ENCODE data around the gene NOXA1. TPM values are rescaled to one million over a fixed set of nuclear protein-coding genes. Genes with fewer than 3 reads are reported as not detected.

NOXA1 gene
- polyA plus RNA-seq, 1 donor (not counting 4 experiments of a cell fraction or from before 2014, with no cell fraction given): 0.09 TPM

GRCh38 chr9:137437691-137438590, 14.7 kb downstream of the NOXA1 start:
- H3K4me3 ChIP-seq (ENCODE audit: control insufficient read depth in 2 of 3, extremely low read depth in 1 of 3, insufficient read depth in 2 of 3, low read depth in 1 of 3, low read length in 3 of 3): no peak overlapping the region
- no peaks in the 10 kb centered on the region for H3K9me1 ChIP-seq (ENCODE audit: control insufficient read depth, extremely low read depth, insufficient read depth, low read length)
- H3K79me2 ChIP-seq (ENCODE audit: control insufficient read depth, insufficient read depth, low read length): no peaks in the 10 kb centered on the region
- H2AFZ ChIP-seq (ENCODE audit: control insufficient read depth, low read length): no peak overlapping the region
- DNase-seq (ENCODE audit: low read depth, low spot score) (no peak), FAIRE-seq (no peak)
- H3K4me2 ChIP-seq (ENCODE audit: control insufficient read depth, extremely low read depth, insufficient read depth, low read depth, low read length): no peak overlapping the region
- no peaks in the 10 kb centered on the region for H3K4me1 ChIP-seq (ENCODE audit: control insufficient read depth, extremely low read depth, insufficient read depth, low read length)
- no peak for TF ChIP-seq EZH2 (IDR thresholded peaks at IDR 0.05; ENCODE audit: low read length)
- TF ChIP-seq, protein P1, sequence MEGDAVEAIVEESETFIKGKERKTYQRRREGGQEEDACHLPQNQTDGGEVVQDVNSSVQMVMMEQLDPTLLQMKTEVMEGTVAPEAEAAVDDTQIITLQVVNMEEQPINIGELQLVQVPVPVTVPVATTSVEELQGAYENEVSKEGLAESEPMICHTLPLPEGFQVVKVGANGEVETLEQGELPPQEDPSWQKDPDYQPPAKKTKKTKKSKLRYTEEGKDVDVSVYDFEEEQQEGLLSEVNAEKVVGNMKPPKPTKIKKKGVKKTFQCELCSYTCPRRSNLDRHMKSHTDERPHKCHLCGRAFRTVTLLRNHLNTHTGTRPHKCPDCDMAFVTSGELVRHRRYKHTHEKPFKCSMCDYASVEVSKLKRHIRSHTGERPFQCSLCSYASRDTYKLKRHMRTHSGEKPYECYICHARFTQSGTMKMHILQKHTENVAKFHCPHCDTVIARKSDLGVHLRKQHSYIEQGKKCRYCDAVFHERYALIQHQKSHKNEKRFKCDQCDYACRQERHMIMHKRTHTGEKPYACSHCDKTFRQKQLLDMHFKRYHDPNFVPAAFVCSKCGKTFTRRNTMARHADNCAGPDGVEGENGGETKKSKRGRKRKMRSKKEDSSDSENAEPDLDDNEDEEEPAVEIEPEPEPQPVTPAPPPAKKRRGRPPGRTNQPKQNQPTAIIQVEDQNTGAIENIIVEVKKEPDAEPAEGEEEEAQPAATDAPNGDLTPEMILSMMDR (optimal IDR thresholded peaks at IDR 0.05 in 1 of 3, IDR thresholded peaks at IDR 0.05 in 1 of 3, conservative IDR thresholded peaks at IDR 0.05 in 1 of 3; ENCODE audit: extremely low read depth in 1 of 3, insufficient read depth in 2 of 3, low read length in 3 of 3): no peak
- no peaks in the 10 kb centered on the region for H4K20me1 ChIP-seq (ENCODE audit: control insufficient read depth, extremely low read depth, insufficient read depth, low read length)
- H3K27me3 ChIP-seq (ENCODE audit: control insufficient read depth, extremely low read depth, insufficient read depth, low read length): peaks cover 20% of the 10 kb centered on the region
- H3K27ac ChIP-seq (ENCODE audit: control insufficient read depth, insufficient read depth, low read length): no peak overlapping the region
- dilution Hi-C loops (cut with MboI; ENCODE audit: extremely low pct_ligation_motif_present, low sequenced_read_pairs): no loop called here
- no peak overlapping the region for H3K9ac ChIP-seq (ENCODE audit: control insufficient read depth, extremely low read depth, insufficient read depth, low read length)
- no peaks in the 10 kb centered on the region for H3K9me3 ChIP-seq (ENCODE audit: control insufficient read depth, low read depth, low read length)
- no peaks in the 10 kb centered on the region for H3K36me3 ChIP-seq (ENCODE audit: control insufficient read depth in 2 of 2, extremely low read depth in 1 of 2, insufficient read depth in 2 of 2, low read length in 2 of 2)

DNA sequence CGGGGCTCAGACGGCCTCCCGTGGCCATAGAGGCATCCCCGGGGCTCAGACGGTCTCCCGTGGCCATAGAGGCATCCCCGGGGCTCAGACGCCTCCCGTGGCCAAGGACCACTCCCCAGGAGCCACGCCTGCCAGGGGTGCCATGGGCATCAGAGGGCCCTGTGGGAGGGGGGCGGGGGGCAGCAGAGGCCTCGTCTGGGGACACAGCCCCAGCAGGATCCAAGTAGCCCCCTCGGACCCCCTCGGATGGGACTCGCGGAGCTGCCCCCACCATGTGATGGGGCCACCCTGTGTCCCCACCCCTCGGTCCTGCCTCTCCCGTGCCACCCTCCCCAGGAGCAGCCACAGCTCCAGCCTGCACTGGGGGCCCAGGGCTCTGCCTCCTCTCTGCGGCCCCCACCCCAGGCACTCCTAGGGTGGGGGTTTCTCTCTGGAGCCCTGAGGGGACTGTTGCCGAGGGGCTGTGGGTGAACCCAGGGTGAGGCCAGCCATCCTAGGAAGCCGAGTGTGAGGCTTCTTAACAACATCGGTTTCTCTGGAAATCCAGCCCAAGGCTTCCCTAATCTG, 15.5 kb downstream of the NOXA1 start:
- no peaks in the 10 kb centered on the region for H3K79me2 ChIP-seq (ENCODE audit: control insufficient read depth, insufficient read depth, low read length)
- FAIRE-seq (no peak), DNase-seq (ENCODE audit: low read depth, low spot score) (no peak)
- TF ChIP-seq EZH2 (IDR thresholded peaks at IDR 0.05; ENCODE audit: low read length): no peak
- TF ChIP-seq, protein P1 (optimal IDR thresholded peaks at IDR 0.05 in 1 of 3, IDR thresholded peaks at IDR 0.05 in 1 of 3, conservative IDR thresholded peaks at IDR 0.05 in 1 of 3; ENCODE audit: extremely low read depth in 1 of 3, insufficient read depth in 2 of 3, low read length in 3 of 3): no peak
- H3K9ac ChIP-seq (ENCODE audit: control insufficient read depth, extremely low read depth, insufficient read depth, low read length): no peak overlapping the region
- no peak overlapping the region for H2AFZ ChIP-seq (ENCODE audit: control insufficient read depth, low read length)
- dilution Hi-C loops (cut with MboI; ENCODE audit: extremely low pct_ligation_motif_present, low sequenced_read_pairs): no loop called here
- peaks cover 20% of the 10 kb centered on the region for H3K27me3 ChIP-seq (ENCODE audit: control insufficient read depth, extremely low read depth, insufficient read depth, low read length)
- H3K9me1 ChIP-seq (ENCODE audit: control insufficient read depth, extremely low read depth, insufficient read depth, low read length): no peaks in the 10 kb centered on the region
- no peak overlapping the region for H3K27ac ChIP-seq (ENCODE audit: control insufficient read depth, insufficient read depth, low read length)
- no peak overlapping the region for H3K4me2 ChIP-seq (ENCODE audit: control insufficient read depth, extremely low read depth, insufficient read depth, low read depth, low read length)
- no peaks in the 10 kb centered on the region for H3K36me3 ChIP-seq (ENCODE audit: control insufficient read depth in 2 of 2, extremely low read depth in 1 of 2, insufficient read depth in 2 of 2, low read length in 2 of 2)
- no peak overlapping the region for H3K4me3 ChIP-seq (ENCODE audit: control insufficient read depth in 2 of 3, extremely low read depth in 1 of 3, insufficient read depth in 2 of 3, low read depth in 1 of 3, low read length in 3 of 3)
- H4K20me1 ChIP-seq (ENCODE audit: control insufficient read depth, extremely low read depth, insufficient read depth, low read length): no peaks in the 10 kb centered on the region
- H3K9me3 ChIP-seq (ENCODE audit: control insufficient read depth, low read depth, low read length): no peaks in the 10 kb centered on the region
- no peaks in the 10 kb centered on the region for H3K4me1 ChIP-seq (ENCODE audit: control insufficient read depth, extremely low read depth, insufficient read depth, low read length)

Data from keratinocyte (primary cell).